HG02588 (cell line): Measurements from ENCODE around the gene PTPN14.

Experiments used
- ATAC-seq: cut with Tn5 transposase; IDR thresholded peaks from one replicate; pipeline ENCODE4 v1.9.1; 2021; ENCODE audit warnings: mild to moderate bottlenecking, moderate library complexity; ENCODE audit not compliant: unreplicated experiment

Gene PTPN14

GRCh38 chr1:214342525-214342924 is 208.9 kb downstream of the PTPN14 start:
- no peak for ATAC-seq

- ATAC-seq: no peak
Observed at GRCh38 chr1:214341932-214342331, 209.5 kb downstream of the PTPN14 start.

- ATAC-seq: no peak
Observed at GRCh38 chr1:214341459-214341858, 209.9 kb downstream of the PTPN14 start.

GRCh38 chr1:214338212-214338611 is 213.2 kb downstream of the PTPN14 start:
- ATAC-seq: no peak

GRCh38 chr1:214337511-214337910 is 213.9 kb downstream of the PTPN14 start:
- no peak for ATAC-seq

GRCh38 chr1:214337015-214337414 is 214.4 kb downstream of the PTPN14 start:
- no peak for ATAC-seq

GRCh38 chr1:214335567-214335966 is 215.8 kb downstream of the PTPN14 start:
- ATAC-seq: no peak

GRCh38 chr1:214332946-214333798 is 218.2 kb downstream of the PTPN14 start:
- no peak for ATAC-seq

GRCh38 chr1:214331827-214332423 is 219.5 kb downstream of the PTPN14 start:
- ATAC-seq: no peak

- no peak for ATAC-seq
Observed at GRCh38 chr1:214331180-214331579, 220.2 kb downstream of the PTPN14 start.

- no peak for ATAC-seq
Observed at GRCh38 chr1:214330715-214331114, 220.7 kb downstream of the PTPN14 start.

- ATAC-seq: no peak
Observed at GRCh38 chr1:214330222-214330621, 221.2 kb downstream of the PTPN14 start.

GRCh38 chr1:214329470-214330220 is 221.8 kb downstream of the PTPN14 start:
- ATAC-seq: no peak

- ATAC-seq: peak; percentile 95
Observed at GRCh38 chr1:214328770-214329469, 222.5 kb downstream of the PTPN14 start.

- no peak for ATAC-seq
Observed at GRCh38 chr1:214327514-214327913, 223.9 kb downstream of the PTPN14 start.

- ATAC-seq: peak; percentile 47
Observed at GRCh38 chr1:214326406-214326805, 225.0 kb downstream of the PTPN14 start.

GRCh38 chr1:214324896-214325800 is 226.3 kb downstream of the PTPN14 start:
- no peak for ATAC-seq

- ATAC-seq: peak; percentile 43
Observed at GRCh38 chr1:214321705-214322453, 229.5 kb downstream of the PTPN14 start.

GRCh38 chr1:214319938-214320337 is 231.5 kb downstream of the PTPN14 start:
- no peak for ATAC-seq
